Right cardiac atrium (tissue), 5 donors: ENCODE measurements around the gene IL17C. TPM values are rescaled to one million over a fixed set of nuclear protein-coding genes. Genes with fewer than 3 reads are reported as not detected.
"Not testable (repeated sequence)": the region's sequence is repeated elsewhere in the genome, so short reads cannot be mapped to it uniquely, and the experiment has no call there.

Experiments used
- ATAC-seq, 2 donors: fragments of 200-7000 bp; cut with Tn5 transposase; one replicate each; pipeline versions ENCODE4 v1.8.0 to v1.9.1; 2020; ENCODE audit warnings: moderate library complexity in 2 of 2, mild to moderate bottlenecking in 1 of 2
- DNase-seq, 3 donors: peaks; one replicate each; pipeline ENCODE4 v3.0.0-alpha.2; 2020
- H3K27ac ChIP-seq: one replicate; pipeline ENCODE4 v1.5.1; 2013; ENCODE audit warnings: mild to moderate bottlenecking, low read length, control low read depth, moderate library complexity
- H3K27me3 ChIP-seq: one replicate; pipeline ENCODE4 v1.6.1; 2013; ENCODE audit not compliant: control insufficient read depth, insufficient read depth
- H3K4me1 ChIP-seq: one replicate; pipeline ENCODE4 v1.6.1; 2013; ENCODE audit warnings: low read length; ENCODE audit not compliant: control insufficient read depth, insufficient read depth
- H3K4me3 ChIP-seq: one replicate; pipeline ENCODE4 v1.5.1; 2013; ENCODE audit warnings: low read length, control low read depth
- H3K9me3 ChIP-seq: one replicate; pipeline ENCODE4 v1.6.1; 2013; ENCODE audit warnings: low read length; ENCODE audit not compliant: control insufficient read depth
- WGBS: extraction: QIAGEN DNeasy Blood & Tissue Kit; methylation state at CpG from one replicate; pipeline ENCODE4 v1.1.7; 2013; 5-methylcytosine and 5-hydroxymethylcytosine counted together
- intact Hi-C, 4 donors: fragments of 100-400 bp; cut with DNase I; formaldehyde crosslinking; loops; one replicate each; pipeline versions ENCODE4 v1.11.0 to v1.14.0; 2022 to 2023
- polyA plus RNA-seq: library from polyadenylated mRNA; stranded (reverse); fragments of 200-250 nt; gene quantifications from one replicate; pipeline ENCODE4 v1.2.3, GENCODE V29; 2013
- total RNA-seq, 4 donors: library from RNA; stranded (reverse); fragmentation: NEBNext Ultra II Directional; extraction: Animal tissue kit (Norgen Biotek cat#: 25700); gene quantifications; one replicate each; pipeline ENCODE4 v1.2.1, GENCODE V29; 2021
- donor health status: healthy with polysubstance abuse.
- donor health status: DM: no; HTN: yes; CAD: no.
- donor health status: DM: no; HTN: no; CAD: no.
- donor health status: DM: no; HTN: yes; CAD: no; lungs with severe emphysema.
- donor health status: DM: yes; HTN: yes; CAD: no.

The IL17C gene
- total and polyA plus RNA-seq, 5 donors = not detected

DNA sequence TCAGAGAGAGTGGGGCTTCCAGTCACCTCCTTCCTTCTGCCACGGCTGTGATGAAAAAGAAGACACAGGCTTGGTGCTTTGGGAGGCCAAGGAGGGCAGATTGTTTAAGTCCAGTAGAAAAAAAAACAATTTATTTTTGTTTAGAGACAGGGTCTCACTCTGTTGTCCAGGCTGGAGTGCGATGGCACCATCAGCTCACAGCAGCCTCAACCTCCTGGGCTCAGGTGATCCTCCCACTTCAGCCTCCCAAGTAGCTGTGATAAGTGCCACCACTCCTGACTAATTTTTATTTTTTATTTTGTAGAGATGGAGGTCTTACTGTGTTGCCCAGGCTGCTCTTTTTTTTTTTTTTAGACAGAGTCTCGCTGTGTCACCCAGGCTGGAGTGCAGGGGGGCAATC lies 27.2 kb downstream of the IL17C start:
- DNase-seq (no peak), ATAC-seq (no peak)
- peaks cover 3% of the 10 kb centered on the region for H3K4me1 ChIP-seq
- H3K9me3 ChIP-seq = no peaks in the 10 kb centered on the region
- no peak overlapping the region for H3K4me3 ChIP-seq
- intact Hi-C loops = no loop called here
- H3K27ac ChIP-seq = no peak overlapping the region
- no peaks in the 10 kb centered on the region for H3K27me3 ChIP-seq
- WGBS = 85% methylated on average over 3 of the region's 3 CpGs

- Histone ChIP-seq H3K27me3 (no peaks in the 10 kb centered on the region), H3K4me3 (no peak overlapping the region), H3K27ac (no peak overlapping the region), H3K4me1 (peaks cover 3% of the 10 kb centered on the region), H3K9me3 (no peaks in the 10 kb centered on the region)
- ATAC-seq (no peak), DNase-seq (peak in 1 of 3 donors; percentile 32)
- intact Hi-C loops = no loop called here
- WGBS = 57% methylated on average over 5 of the region's 5 CpGs
Measured at GRCh38 chr16:88667461-88667860, 29.1 kb downstream of the IL17C start.

DNA sequence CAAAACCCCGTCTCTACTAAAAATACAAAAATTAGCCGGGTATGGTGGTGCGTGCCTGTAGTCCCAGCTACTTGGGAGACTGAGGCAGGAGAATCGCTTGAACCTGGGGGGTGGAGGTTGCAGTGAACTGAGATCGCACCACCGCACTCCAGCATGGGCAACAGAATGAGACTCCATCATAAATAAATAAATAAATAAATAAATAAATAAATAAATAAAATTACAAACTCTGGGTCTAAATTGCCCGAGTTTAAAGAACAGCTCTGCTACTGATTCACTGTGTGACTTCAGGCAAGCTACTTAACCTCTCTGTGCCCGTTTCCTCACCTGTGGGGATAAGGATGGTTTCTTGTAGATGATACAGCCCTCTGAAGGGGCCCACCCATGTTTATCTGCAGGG lies 31.1 kb downstream of the IL17C start:
- H3K27ac ChIP-seq = not testable (repeated sequence)
- WGBS = 91% methylated on average over 8 of the region's 8 CpGs

DNA sequence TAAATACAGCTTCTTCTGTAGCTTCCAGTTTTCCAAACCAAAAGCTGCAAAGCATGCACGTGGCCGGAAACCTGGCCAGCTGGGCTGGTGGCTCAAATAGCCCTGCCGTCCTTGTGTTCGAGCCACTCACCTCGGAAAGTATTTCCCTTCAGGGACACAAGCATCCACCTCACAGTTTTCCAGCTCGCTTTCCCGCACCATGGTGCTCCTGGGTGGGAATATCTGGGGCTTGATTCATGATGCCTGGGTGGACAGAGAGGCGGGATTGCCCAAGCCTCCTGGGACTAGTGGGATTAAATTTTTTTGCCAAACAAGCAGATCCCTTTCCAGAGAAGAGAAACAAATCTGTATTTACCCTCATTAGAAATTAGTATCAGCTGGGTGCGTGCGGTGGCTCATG lies 31.6 kb downstream of the IL17C start:
- no peak overlapping the region for H3K27ac ChIP-seq
- no peaks in the 10 kb centered on the region for H3K9me3 ChIP-seq
- H3K27me3 ChIP-seq = no peaks in the 10 kb centered on the region
- 67% methylated on average over 10 of the region's 10 CpGs for WGBS
- no peak for ATAC-seq
- H3K4me3 ChIP-seq = no peak overlapping the region
- peak in 1 of 3 donors; percentile 29 for DNase-seq
- no peaks in the 10 kb centered on the region for H3K4me1 ChIP-seq
- intact Hi-C loops = no loop called here

More for the DNA sequence above, 31.1 kb downstream of the IL17C start:
- intact Hi-C loops, H3K27me3 ChIP-seq, H3K9me3 ChIP-seq, ATAC-seq, H3K4me1 ChIP-seq, H3K4me3 ChIP-seq, DNase-seq: not testable (repeated sequence)

DNA sequence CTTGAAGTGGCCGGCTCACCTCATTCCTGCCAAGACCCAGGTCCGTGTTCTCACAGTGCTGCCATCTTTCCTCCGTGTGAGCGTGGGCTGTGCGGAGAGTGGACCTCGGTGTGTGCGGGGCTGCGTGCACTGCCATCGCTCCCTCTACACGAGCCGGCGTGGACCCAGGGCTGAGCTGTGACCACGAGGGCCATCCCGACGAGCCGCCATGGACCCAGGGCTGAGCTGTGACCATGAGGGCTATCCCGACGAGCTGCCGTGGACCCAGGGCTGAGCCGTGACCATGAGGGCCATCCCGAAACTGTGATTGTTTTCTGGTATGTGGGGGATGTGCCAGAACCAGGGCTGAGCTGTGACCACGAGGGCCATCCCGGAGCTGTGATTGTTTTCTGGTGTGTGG lies 33.4 kb downstream of the IL17C start:
- Histone ChIP-seq H3K4me1 (no peaks in the 10 kb centered on the region), H3K27me3 (no peaks in the 10 kb centered on the region), H3K27ac (no peak overlapping the region), H3K9me3 (no peaks in the 10 kb centered on the region), H3K4me3 (no peak overlapping the region)
- WGBS = 88% methylated on average over 23 of the region's 23 CpGs
- ATAC-seq (peak; percentile 5), DNase-seq (peak in 1 of 3 donors; percentile 34)
- intact Hi-C loops = no loop called here

- DNase-seq = peak in 2 of 3 donors; percentile 9 to 64
- ATAC-seq = peak in 1 of 2 donors; percentile 17
- intact Hi-C loops = no loop called here
- peak overlapping the region; percentile 54 for H3K27ac ChIP-seq
- no peaks in the 10 kb centered on the region for H3K4me1 ChIP-seq
- WGBS = 56% methylated on average over 11 of the region's 11 CpGs
- no peaks in the 10 kb centered on the region for H3K27me3 ChIP-seq
- H3K9me3 ChIP-seq = no peaks in the 10 kb centered on the region
- no peak overlapping the region for H3K4me3 ChIP-seq
Measured at GRCh38 chr16:88672776-88673175, 34.4 kb downstream of the IL17C start.

DNA sequence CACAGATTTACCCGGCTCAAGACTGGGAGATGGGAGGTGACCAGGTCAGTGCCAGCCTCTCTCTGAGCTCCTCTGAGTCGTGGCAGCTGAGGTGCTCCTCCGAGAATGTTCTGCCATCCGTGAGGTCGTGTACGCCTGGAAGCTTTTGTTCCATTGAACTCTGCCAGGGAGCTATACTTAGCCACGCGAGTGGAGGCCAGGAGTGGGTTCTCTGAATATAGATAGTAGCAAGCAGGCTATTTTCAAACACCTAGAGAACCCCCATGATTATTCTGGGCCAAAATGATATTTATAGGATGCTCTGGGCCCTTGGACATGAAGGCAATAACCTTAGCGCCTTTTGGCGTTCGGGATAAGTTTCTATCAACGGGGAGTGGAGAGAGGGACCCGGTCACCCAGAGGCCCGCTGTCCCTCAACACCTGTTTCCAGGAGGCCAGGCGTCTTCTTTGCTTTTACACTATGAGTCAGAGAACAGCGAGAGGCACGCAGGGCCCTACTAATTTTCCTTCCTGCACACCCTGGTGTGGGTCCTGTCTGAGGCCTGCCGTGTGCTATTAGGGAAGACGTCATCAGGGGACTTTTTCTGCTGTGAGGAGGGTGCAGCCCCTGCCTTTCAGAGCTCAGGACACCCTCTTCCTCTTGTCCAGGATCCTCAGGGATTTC lies 35.5 kb downstream of the IL17C start:
- Histone ChIP-seq H3K4me3 (no peak overlapping the region), H3K9me3 (no peaks in the 10 kb centered on the region), H3K27ac (peak overlapping the region; percentile 70), H3K27me3 (no peaks in the 10 kb centered on the region), H3K4me1 (no peaks in the 10 kb centered on the region)
- DNase-seq (peak; percentile 26 to 77 (median 72)), ATAC-seq (peak; percentile 70 to 79)
- intact Hi-C loops = no loop called here
- 71% methylated on average over 19 of the region's 19 CpGs for WGBS

DNA sequence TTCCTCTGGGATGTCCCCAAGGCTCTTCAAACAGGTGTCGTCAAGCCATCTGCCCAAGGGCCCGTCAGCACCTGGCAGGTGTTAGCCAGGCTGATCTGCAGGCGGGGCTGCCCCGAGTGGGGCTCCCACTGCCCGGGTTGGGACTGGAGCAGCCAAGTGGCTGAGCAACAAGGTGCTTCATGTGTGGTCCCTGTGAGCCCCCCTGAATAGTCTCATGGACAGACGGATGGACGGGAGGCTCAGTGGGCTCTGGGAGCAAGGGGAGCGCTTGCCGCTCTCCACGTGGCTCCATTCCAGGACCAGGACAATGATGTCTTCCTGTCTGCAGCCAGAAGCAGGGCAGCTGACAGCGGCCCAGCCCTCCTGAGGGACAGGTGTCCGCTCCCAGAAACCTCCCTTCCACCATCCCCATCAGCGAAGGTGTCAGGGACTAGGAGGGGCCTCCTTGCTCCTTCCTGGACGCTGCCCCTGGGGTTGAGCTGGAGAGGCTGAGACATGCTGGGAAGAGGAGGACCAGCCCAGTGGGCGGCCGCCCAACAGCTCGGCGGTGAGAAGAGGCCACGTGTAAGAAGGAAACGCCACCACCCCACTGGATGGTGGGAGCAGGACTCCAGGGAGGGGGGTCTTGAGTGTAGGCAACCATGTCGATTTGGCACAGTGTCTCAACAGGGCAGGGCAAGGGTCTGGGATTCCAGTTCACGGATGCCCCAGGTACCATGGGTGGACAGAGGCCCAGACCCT lies 38.3 kb downstream of the IL17C start:
- 75% methylated on average over 22 of the region's 22 CpGs for WGBS
- ATAC-seq (no peak), DNase-seq (peak in 2 of 3 donors; percentile 42 to 47)
- Histone ChIP-seq H3K4me3 (no peak overlapping the region), H3K27ac (no peak overlapping the region), H3K9me3 (no peaks in the 10 kb centered on the region), H3K4me1 (no peaks in the 10 kb centered on the region), H3K27me3 (no peaks in the 10 kb centered on the region)
- intact Hi-C loops = no loop called here

DNA sequence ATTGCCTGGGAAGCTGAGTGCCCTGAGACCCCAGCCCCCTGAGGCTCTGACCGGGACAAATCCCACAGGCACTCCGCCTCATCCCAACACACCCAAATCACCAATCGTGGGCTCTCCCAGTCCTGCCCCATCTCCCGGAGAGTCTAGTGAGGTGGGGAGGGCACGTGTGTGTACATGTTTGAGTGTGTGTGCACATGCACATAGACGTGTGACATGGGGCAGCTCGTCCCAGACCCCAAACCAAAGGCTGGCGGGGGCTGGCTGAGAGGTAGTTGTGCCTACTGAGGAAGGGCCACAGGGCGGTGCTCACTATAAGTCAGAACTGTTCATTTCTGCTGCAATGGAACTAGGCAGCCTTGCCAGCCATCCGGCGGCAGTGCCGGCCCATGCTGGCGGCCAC lies 39.3 kb downstream of the IL17C start:
- Histone ChIP-seq H3K4me1 (no peaks in the 10 kb centered on the region), H3K9me3 (no peaks in the 10 kb centered on the region), H3K4me3 (no peak overlapping the region), H3K27ac (no peak overlapping the region), H3K27me3 (no peaks in the 10 kb centered on the region)
- 78% methylated on average over 13 of the region's 13 CpGs for WGBS
- DNase-seq = peak in 1 of 3 donors; percentile 44
- intact Hi-C loops = no loop called here
- ATAC-seq = no peak

DNA sequence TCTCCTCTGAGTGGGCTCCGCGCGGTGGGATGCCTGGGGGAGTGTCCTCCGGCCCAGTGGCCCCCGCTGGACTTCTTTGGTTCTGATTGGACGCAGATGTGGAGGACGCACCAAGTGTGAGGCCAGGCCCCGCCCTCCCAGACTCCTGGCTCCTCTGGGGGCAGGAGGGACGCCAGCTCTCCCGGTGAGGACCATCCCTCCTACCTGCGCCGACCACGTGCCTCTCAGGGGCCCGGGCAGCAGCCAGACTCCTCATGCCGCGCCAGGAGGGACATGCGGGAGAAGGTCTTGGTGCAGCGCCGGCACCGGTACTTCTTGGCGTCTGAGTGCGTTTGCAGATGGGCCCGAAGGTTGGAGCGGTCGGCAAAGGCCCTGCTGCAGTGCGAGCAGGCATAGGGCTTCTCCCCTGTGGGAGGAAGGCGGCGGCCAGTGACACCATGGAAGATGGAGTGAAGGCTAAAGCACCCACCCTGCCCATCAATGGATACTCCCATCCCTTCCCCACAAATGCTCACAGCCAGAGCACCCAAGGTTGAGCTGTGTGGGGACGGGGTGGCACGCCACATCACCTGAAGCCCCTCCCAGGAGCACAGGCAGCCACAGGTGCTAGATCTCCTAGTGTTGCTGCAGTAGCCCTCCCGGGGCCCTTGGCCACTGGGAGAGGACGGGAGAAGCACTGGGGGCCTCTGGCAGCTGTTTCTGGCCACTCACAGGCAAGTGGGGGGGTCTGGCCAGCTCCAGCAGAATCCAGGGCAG lies 40.0 kb downstream of the IL17C start:
- DNase-seq (peak in 2 of 3 donors; percentile 53 to 56), ATAC-seq (no peak)
- intact Hi-C loops = no loop called here
- Histone ChIP-seq H3K4me1 (no peaks in the 10 kb centered on the region), H3K4me3 (no peak overlapping the region), H3K9me3 (no peaks in the 10 kb centered on the region), H3K27me3 (no peaks in the 10 kb centered on the region), H3K27ac (no peak overlapping the region)
- 50% methylated on average over 32 of the region's 32 CpGs for WGBS

GRCh38 chr16:88680554-88681083 lies 42.2 kb downstream of the IL17C start:
- no peak overlapping the region for H3K4me3 ChIP-seq
- 79% methylated on average over 5 of the region's 5 CpGs for WGBS
- H3K4me1 ChIP-seq = no peaks in the 10 kb centered on the region
- intact Hi-C loops = no loop called here
- H3K9me3 ChIP-seq = no peaks in the 10 kb centered on the region
- no peak overlapping the region for H3K27ac ChIP-seq
- DNase-seq (no peak), ATAC-seq (no peak)
- no peaks in the 10 kb centered on the region for H3K27me3 ChIP-seq
